Thymus (tissue), 14 donors: ENCODE measurements around the gene ELMO2. TPM values are rescaled to one million over a fixed set of nuclear protein-coding genes. Genes with fewer than 3 reads are reported as not detected.

Experiments used
- DNase-seq, 9 donors: peaks; one replicate each; pipeline ENCODE4 v3.0.0-alpha.2; 2013; ENCODE audit warnings: low spot score in 9 of 9, low read depth in 6 of 9, missing footprints in 1 of 9
- H3K27ac ChIP-seq, 2 donors: one replicate each; pipeline ENCODE4 v1.5.1; 2013; ENCODE audit warnings: control low read depth in 1 of 2, low read depth in 1 of 2, low read length in 1 of 2, mild to moderate bottlenecking in 1 of 2, moderate library complexity in 1 of 2
- H3K27me3 ChIP-seq, 2 donors: one replicate each; pipeline ENCODE4 v1.5.1; 2013; ENCODE audit warnings: low read length in 1 of 2; ENCODE audit not compliant: control insufficient read depth in 2 of 2, insufficient read depth in 1 of 2
- H3K36me3 ChIP-seq, 2 donors: one replicate each; pipeline ENCODE4 v1.5.1; 2013; ENCODE audit warnings: low read length in 1 of 2, mild to moderate bottlenecking in 1 of 2, moderate library complexity in 1 of 2; ENCODE audit not compliant: control insufficient read depth in 2 of 2, insufficient read depth in 2 of 2
- H3K4me1 ChIP-seq, 2 donors: one replicate each; pipeline ENCODE4 v1.5.1; 2013; ENCODE audit warnings: low read length in 2 of 2; ENCODE audit not compliant: control insufficient read depth in 2 of 2, insufficient read depth in 2 of 2
- H3K4me3 ChIP-seq, 2 donors: one replicate each; pipeline ENCODE4 v1.5.1; 2013; ENCODE audit warnings: low read length in 2 of 2, control low read depth in 1 of 2, mild to moderate bottlenecking in 1 of 2
- H3K9me3 ChIP-seq, 2 donors: one replicate each; pipeline ENCODE4 v1.5.1; 2013; ENCODE audit warnings: low read length in 1 of 2, mild to moderate bottlenecking in 1 of 2; ENCODE audit not compliant: control insufficient read depth in 2 of 2, insufficient read depth in 1 of 2
- WGBS: extraction: QIAGEN DNeasy Blood & Tissue Kit; methylation state at CpG from one replicate; pipeline ENCODE4 v1.1.7; 2013; 5-methylcytosine and 5-hydroxymethylcytosine counted together
- long read RNA-seq, 10 donors: transcript quantifications; one replicate each; lab custom pipeline, GENCODE V29; 2026
- polyA plus RNA-seq: library from polyadenylated mRNA; stranded (reverse); fragments of 200-250 nt; gene quantifications from one replicate; pipeline ENCODE4 v1.2.3, GENCODE V29; 2013
- total RNA-seq: library from RNA; stranded (reverse); fragments of 120-200 nt; gene quantifications from one replicate; pipeline ENCODE4 v1.2.4, GENCODE V29; 2013
- donor health status: healthy.

ELMO2 gene
- total RNA-seq: 23.3 TPM
- polyA plus RNA-seq: 32.9 TPM
- long read RNA-seq, donor 1: 0 reads
- long read RNA-seq, donor 2, partial matches to known transcripts: 0 of 5 reads
- long read RNA-seq, donor 2, other reads (novel, unspliced or antisense): 0 of 5 reads
- long read RNA-seq, donor 3, partial matches to known transcripts: 0 of 2 reads
- long read RNA-seq, donor 3, other reads (novel, unspliced or antisense): 0 of 2 reads
- long read RNA-seq, donor 4: 0 reads
- long read RNA-seq, donor 5, partial matches to known transcripts: 0 of 3 reads
- long read RNA-seq, donor 5, other reads (novel, unspliced or antisense): 0 of 3 reads
- long read RNA-seq, donor 6, partial matches to known transcripts: 0 of 1 reads
- long read RNA-seq, donor 6, other reads (novel, unspliced or antisense): 0 of 1 reads
- long read RNA-seq, donor 7, partial matches to known transcripts: 0 of 3 reads
- long read RNA-seq, donor 7, other reads (novel, unspliced or antisense): 0 of 3 reads
- long read RNA-seq, donor 8: 0 reads
- long read RNA-seq, donor 9, partial matches to known transcripts: 0 of 2 reads
- long read RNA-seq, donor 9, other reads (novel, unspliced or antisense): 0 of 2 reads
- long read RNA-seq, donor 10, partial matches to known transcripts: 0 of 1 reads
- long read RNA-seq, donor 10, other reads (novel, unspliced or antisense): 0 of 1 reads

- H3K36me3 ChIP-seq: peaks cover 0 to 4% of the 10 kb centered on the region in 2 donors
- H3K27ac ChIP-seq: peak within 1 kb of the TSS; percentile 82 to 97
- peaks cover 13 to 34% of the 10 kb centered on the region in 2 donors for H3K4me1 ChIP-seq
- peak; percentile 83 to 98 (median 92) for DNase-seq
- H3K27me3 ChIP-seq: peaks cover 0 to 4% of the 10 kb centered on the region in 2 donors
- under 1% methylated on average over 60 of the region's 60 CpGs for WGBS
- H3K4me3 ChIP-seq: peak within 1 kb of the TSS; percentile 79 to 98
- no peaks in the 10 kb centered on the region for H3K9me3 ChIP-seq
Observed at GRCh38 chr20:46406200-46406985, at the start of gene ELMO2. TSS of gene ELMO2 (minus strand) at chr20:46406615. CDS start at chr20:46394482, 12,133 bp downstream.

- H3K4me3 ChIP-seq: no peak overlapping the region
- H3K9me3 ChIP-seq: no peaks in the 10 kb centered on the region
- H3K36me3 ChIP-seq: no peaks in the 10 kb centered on the region
- no peak overlapping the region for H3K27ac ChIP-seq
- DNase-seq: no peak
- H3K4me1 ChIP-seq: no peaks in the 10 kb centered on the region
- 93% methylated on average over 2 of the region's 2 CpGs for WGBS
- peaks cover 2 to 17% of the 10 kb centered on the region in 2 donors for H3K27me3 ChIP-seq
Observed at GRCh38 chr20:46455729-46456128, 49.3 kb upstream of the ELMO2 start.

- H3K9me3 ChIP-seq: no peaks in the 10 kb centered on the region
- no peak overlapping the region for H3K4me3 ChIP-seq
- H3K4me1 ChIP-seq: no peaks in the 10 kb centered on the region
- no peaks in the 10 kb centered on the region for H3K36me3 ChIP-seq
- 94% methylated on average over 5 of the region's 5 CpGs for WGBS
- no peak for DNase-seq
- H3K27me3 ChIP-seq: no peaks in the 10 kb centered on the region
- no peak overlapping the region for H3K27ac ChIP-seq
Observed at GRCh38 chr20:46446851-46447250, 40.4 kb upstream of the ELMO2 start.

GRCh38 chr20:46439837-46440236 is 33.4 kb upstream of the ELMO2 start:
- H3K27me3 ChIP-seq: no peaks in the 10 kb centered on the region
- no peaks in the 10 kb centered on the region for H3K36me3 ChIP-seq
- WGBS: 98% methylated on average over 4 of the region's 4 CpGs
- no peak overlapping the region for H3K4me3 ChIP-seq
- H3K27ac ChIP-seq: no peak overlapping the region
- no peak for DNase-seq
- no peaks in the 10 kb centered on the region for H3K4me1 ChIP-seq
- H3K9me3 ChIP-seq: no peaks in the 10 kb centered on the region

- DNase-seq: peak in 2 of 9 donors; percentile 4 to 16
- no peaks in the 10 kb centered on the region for H3K27me3 ChIP-seq
- H3K4me1 ChIP-seq: no peaks in the 10 kb centered on the region
- H3K36me3 ChIP-seq: no peaks in the 10 kb centered on the region
- H3K9me3 ChIP-seq: no peaks in the 10 kb centered on the region
- H3K27ac ChIP-seq: no peak overlapping the region
- WGBS: 81% methylated on average over 4 of the region's 4 CpGs
- H3K4me3 ChIP-seq: no peak overlapping the region
Observed at GRCh38 chr20:46438156-46438750, 31.8 kb upstream of the ELMO2 start.

GRCh38 chr20:46435146-46435545 is 28.7 kb upstream of the ELMO2 start:
- Histone ChIP-seq H3K4me3 (no peak overlapping the region), H3K27ac (no peak overlapping the region), H3K36me3 (no peaks in the 10 kb centered on the region), H3K27me3 (peaks cover 0 to 6% of the 10 kb centered on the region in 2 donors), H3K4me1 (no peaks in the 10 kb centered on the region), H3K9me3 (no peaks in the 10 kb centered on the region)
- WGBS: 97% methylated on average over 6 of the region's 6 CpGs
- no peak for DNase-seq

- no peak overlapping the region for H3K27ac ChIP-seq
- H3K27me3 ChIP-seq: peaks cover 0 to 6% of the 10 kb centered on the region in 2 donors
- DNase-seq: no peak
Observed at GRCh38 chr20:46434597-46434996, 28.2 kb upstream of the ELMO2 start.

GRCh38 chr20:46433051-46433450 is 26.6 kb upstream of the ELMO2 start:
- Histone ChIP-seq H3K27ac (no peak overlapping the region), H3K9me3 (no peaks in the 10 kb centered on the region), H3K27me3 (peaks cover 0 to 6% of the 10 kb centered on the region in 2 donors), H3K4me3 (no peak overlapping the region), H3K36me3 (no peaks in the 10 kb centered on the region), H3K4me1 (no peaks in the 10 kb centered on the region)
- DNase-seq: no peak
- 96% methylated on average over 8 of the region's 8 CpGs for WGBS

More at GRCh38 chr20:46434597-46434996, 28.2 kb upstream of the ELMO2 start:
- Histone ChIP-seq H3K4me1 (no peaks in the 10 kb centered on the region), H3K9me3 (no peaks in the 10 kb centered on the region), H3K4me3 (no peak overlapping the region), H3K36me3 (no peaks in the 10 kb centered on the region)
